Measurements from ENCODE around the gene PPIC. TPM values are rescaled to one million over a fixed set of nuclear protein-coding genes. Genes with fewer than 3 reads are reported as not detected.

PPIC gene
- total RNA-seq, 4 donors from 2014 or later = 14.2 to 47.4 (median 44.3) TPM

GRCh38 chr5:123080215-123080614 lies 43.7 kb upstream of the PPIC start:
- Histone ChIP-seq H3K9me3 (no peaks in the 10 kb centered on the region), H3K27ac (replicated peaks in 1 of 4) (no peak overlapping the region), H3K4me1 (no peaks in the 10 kb centered on the region), H3K27me3 (peaks cover 0 to 1% (median 0%) of the 10 kb centered on the region in 4 donors), H3K36me3 (no peaks in the 10 kb centered on the region), H3K4me3 (no peak overlapping the region)
- 62% methylated on average over 1 of the region's 1 CpG for WGBS
- no peak for TF ChIP-seq CTCF (IDR thresholded peaks at IDR 0.05)
- TF ChIP-seq EP300 (IDR thresholded peaks at IDR 0.05) = no peak
- no peak for TF ChIP-seq POLR2AphosphoS5 (IDR thresholded peaks at IDR 0.05)
- TF ChIP-seq POLR2A (IDR thresholded peaks at IDR 0.05; ENCODE audit: low read depth) = no peak
- no peak for DNase-seq (ENCODE audit: extremely low spot score)
- intact Hi-C loops (cut with DNase I) = no loop called here

GRCh38 chr5:123075521-123076163 lies 39.1 kb upstream of the PPIC start:
- intact Hi-C loops (cut with DNase I) = no loop called here
- no peaks in the 10 kb centered on the region for H3K4me1 ChIP-seq
- H3K4me3 ChIP-seq = no peak overlapping the region
- no peak for DNase-seq (ENCODE audit: extremely low spot score)
- H3K27me3 ChIP-seq = peaks cover 0 to 4% (median 0%) of the 10 kb centered on the region in 4 donors
- TF ChIP-seq CTCF (IDR thresholded peaks at IDR 0.05) = no peak
- no peak for TF ChIP-seq POLR2AphosphoS5 (IDR thresholded peaks at IDR 0.05)
- TF ChIP-seq POLR2A (IDR thresholded peaks at IDR 0.05; ENCODE audit: low read depth) = no peak
- TF ChIP-seq EP300 (IDR thresholded peaks at IDR 0.05) = no peak
- 97% methylated on average over 5 of the region's 5 CpGs for WGBS
- no peak overlapping the region for H3K27ac ChIP-seq (replicated peaks in 1 of 4)
- H3K36me3 ChIP-seq = no peaks in the 10 kb centered on the region
- H3K9me3 ChIP-seq = no peaks in the 10 kb centered on the region

- intact Hi-C loops (cut with DNase I) = no loop called here
- H3K9me3 ChIP-seq = no peaks in the 10 kb centered on the region
- H3K4me1 ChIP-seq = no peaks in the 10 kb centered on the region
- 63% methylated on average over 1 of the region's 1 CpG for WGBS
- no peak for DNase-seq (ENCODE audit: extremely low spot score)
- no peak overlapping the region for H3K4me3 ChIP-seq
- no peak overlapping the region for H3K27ac ChIP-seq (replicated peaks in 1 of 4)
- H3K36me3 ChIP-seq = no peaks in the 10 kb centered on the region
- H3K27me3 ChIP-seq = peaks cover 0 to 7% (median 0%) of the 10 kb centered on the region in 4 donors
- TF ChIP-seq POLR2AphosphoS5 (IDR thresholded peaks at IDR 0.05) (no peak), EP300 (IDR thresholded peaks at IDR 0.05) (no peak), POLR2A (IDR thresholded peaks at IDR 0.05; ENCODE audit: low read depth) (no peak), CTCF (IDR thresholded peaks at IDR 0.05) (no peak)
These were observed 31.9 kb upstream of the PPIC start for GRCh38 chr5:123068368-123068938.

GRCh38 chr5:123066016-123066415 lies 29.5 kb upstream of the PPIC start:
- Histone ChIP-seq H3K4me1 (no peaks in the 10 kb centered on the region), H3K27me3 (peaks cover 0 to 7% (median 0%) of the 10 kb centered on the region in 4 donors), H3K4me3 (no peak overlapping the region), H3K9me3 (peaks cover 0 to 12% (median 5%) of the 10 kb centered on the region in 4 donors), H3K36me3 (no peaks in the 10 kb centered on the region), H3K27ac (replicated peaks in 1 of 4) (no peak overlapping the region)
- no peak for DNase-seq (ENCODE audit: extremely low spot score)
- TF ChIP-seq POLR2A (IDR thresholded peaks at IDR 0.05; ENCODE audit: low read depth) = no peak
- no peak for TF ChIP-seq CTCF (IDR thresholded peaks at IDR 0.05)
- no peak for TF ChIP-seq EP300 (IDR thresholded peaks at IDR 0.05)
- TF ChIP-seq POLR2AphosphoS5 (IDR thresholded peaks at IDR 0.05) = no peak
- intact Hi-C loops (cut with DNase I) = no loop called here

All from esophagus muscularis mucosa (tissue), 4 donors.